Stimulated activated CD4-positive, alpha-beta T cell treated with anti-CD3 and anti-CD28 coated beads, Interleukin-2, amount 100 ng/mL, for 48 hours (primary cell): ENCODE data around the gene SERINC4.
"Not testable (repeated sequence)": the region's sequence is repeated elsewhere in the genome, so short reads cannot be mapped to it uniquely, and the experiment has no call there.

Experiments
- DNase-seq, 2 donors: peaks; one replicate each; pipeline ENCODE4 v3.0.0-alpha.2; 2020

The SERINC4 gene

GRCh38 chr15:43799945-43800285, at the start of gene SERINC4:
Gene SERINC4, minus strand, starts transcription at chr15:43800220. Its CDS starts 234 bp downstream, at chr15:43799986.
- DNase-seq, result no peak

- DNase-seq, result no peak
Observed at GRCh38 chr15:43845421-43845820, 45.4 kb upstream of the SERINC4 start.

GRCh38 chr15:43832485-43832884, 32.5 kb upstream of the SERINC4 start:
- not testable (repeated sequence) for DNase-seq

DNA sequence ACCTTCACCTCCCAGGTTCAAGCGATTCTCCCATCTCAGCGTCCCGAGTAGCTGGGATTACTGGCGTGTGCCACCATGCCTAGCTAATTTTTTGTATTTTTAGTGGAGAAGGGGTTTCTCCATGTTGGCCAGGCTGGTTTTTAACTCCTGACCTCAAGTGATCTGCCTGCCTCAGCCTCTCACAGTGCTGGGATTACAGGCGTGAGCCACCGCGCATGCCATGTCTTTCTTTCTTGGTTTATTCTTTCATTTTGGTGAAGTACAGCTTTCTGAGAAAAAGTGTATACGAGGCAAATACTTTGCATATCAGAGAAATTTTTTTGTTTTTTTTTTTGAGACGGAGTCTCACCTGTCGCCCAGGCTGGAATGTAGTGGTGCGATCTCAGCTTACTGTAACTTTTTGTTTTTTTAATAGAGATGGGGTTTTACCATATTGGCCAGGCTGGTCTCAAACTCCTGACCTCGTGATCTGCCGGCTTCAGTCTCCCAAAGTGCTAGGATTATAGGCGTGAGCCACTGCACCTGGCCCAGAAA, 31.6 kb upstream of the SERINC4 start:
- DNase-seq, result not testable (repeated sequence)

GRCh38 chr15:43830691-43831275, 30.8 kb upstream of the SERINC4 start:
- not testable (repeated sequence) for DNase-seq

DNA sequence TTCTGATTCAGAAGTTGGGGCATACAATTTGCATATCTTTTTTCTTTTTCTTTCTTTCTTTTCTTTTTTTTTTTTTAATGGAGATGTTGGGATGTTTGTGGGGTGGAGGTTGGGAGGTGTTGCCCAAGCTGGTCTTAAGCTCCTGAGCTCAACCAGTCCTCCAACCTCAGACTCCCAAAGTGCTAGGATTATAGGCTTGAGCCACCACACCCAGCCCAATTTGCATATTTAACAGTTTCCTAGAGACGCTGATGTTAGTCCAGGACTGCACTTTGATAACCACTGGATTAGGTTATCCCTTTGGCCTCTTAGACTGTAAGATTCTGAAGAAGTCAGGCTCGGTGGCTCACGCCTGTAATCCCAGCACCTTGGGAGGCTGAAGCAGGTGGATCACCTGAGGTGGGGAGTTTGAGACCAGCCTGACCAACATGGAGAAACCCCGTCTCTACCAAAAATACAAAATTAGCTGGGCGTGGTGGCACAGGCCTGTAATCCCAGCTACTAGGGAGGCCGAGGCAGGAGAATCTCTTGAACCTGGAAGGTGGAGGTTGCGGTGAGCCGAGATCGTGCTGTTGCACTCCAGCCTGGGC, 30.0 kb upstream of the SERINC4 start:
- not testable (repeated sequence) for DNase-seq

GRCh38 chr15:43828061-43828657, 28.1 kb upstream of the SERINC4 start:
- peak; percentile 13 to 22 for DNase-seq

DNA sequence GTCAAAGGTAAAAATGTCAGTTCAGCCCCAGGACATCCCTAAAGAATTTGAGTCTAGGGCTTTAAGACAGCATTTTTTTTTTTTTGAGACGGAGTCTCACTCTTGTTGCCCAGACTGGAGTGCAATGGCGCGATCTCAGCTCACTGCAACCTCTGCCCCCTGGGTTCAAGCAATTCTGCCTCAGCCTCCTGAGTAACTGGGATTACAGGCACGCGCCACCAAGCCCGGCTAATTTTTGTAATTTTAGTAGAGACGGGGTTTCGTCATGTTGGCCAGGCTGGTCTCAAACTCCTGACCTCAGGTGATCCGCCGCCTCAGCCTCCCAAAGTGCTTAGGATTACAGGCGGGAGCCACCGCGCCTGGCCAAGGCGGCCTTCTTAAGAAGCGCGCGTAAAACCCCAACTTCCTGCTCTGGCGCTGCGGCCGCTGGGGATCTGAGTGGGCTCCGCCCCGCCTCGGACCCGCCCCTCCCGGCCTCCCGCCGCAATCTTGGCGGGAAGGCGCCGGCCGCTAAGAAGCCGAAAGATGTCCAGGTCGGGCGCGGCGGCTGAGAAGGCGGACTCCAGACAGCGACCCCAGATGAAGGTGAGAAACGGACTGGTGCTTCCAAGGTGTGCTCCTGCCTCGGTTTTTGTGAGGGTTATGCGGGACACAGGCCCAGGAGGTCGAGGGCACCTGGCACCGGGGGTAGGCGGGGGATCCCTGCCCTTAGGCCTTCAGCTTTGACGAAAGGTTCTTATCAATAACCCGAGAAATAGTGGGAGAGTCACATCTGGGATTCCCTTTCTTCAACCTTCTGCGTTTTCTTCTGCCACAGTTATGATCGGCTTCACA, 26.7 kb upstream of the SERINC4 start, which contains the start of gene WDR76:
Gene WDR76 (plus strand): TSS at position 495 of the 834 bp plus-strand sequence. CDS start 31 bp downstream, at position 526.
- peak; percentile 75 to 80 for DNase-seq

- DNase-seq, result no peak
Observed at GRCh38 chr15:43826029-43826507, 26.0 kb upstream of the SERINC4 start.

DNA sequence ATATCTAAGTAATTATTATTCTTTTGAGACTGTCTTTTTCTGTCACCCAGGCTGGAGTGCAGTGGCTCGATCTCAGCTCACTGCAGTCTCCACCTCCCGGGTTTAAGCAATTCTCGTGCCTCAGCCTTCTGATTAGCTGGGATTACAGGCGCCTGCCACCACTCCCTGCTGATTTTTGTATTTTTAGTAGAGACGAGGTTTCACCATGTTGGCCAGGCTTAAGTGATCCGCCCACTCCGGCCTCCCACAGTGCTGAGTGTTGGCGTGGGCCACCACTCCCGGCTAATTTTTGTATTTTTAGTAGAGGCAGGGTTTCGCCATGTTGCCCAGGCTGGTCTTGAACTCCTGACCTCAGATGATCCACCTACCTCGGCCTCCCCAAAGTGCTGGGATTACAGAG, 25.3 kb upstream of the SERINC4 start:
- DNase-seq, result not testable (repeated sequence)

GRCh38 chr15:43824302-43825246, 24.6 kb upstream of the SERINC4 start, which contains the start of gene MFAP1:
Gene MFAP1, minus strand, starts transcription at chr15:43824690. Its CDS starts 121 bp downstream, at chr15:43824569.
- peak; percentile 86 to 90 for DNase-seq

- no peak for DNase-seq
Observed at GRCh38 chr15:43821505-43821904, 21.5 kb upstream of the SERINC4 start.

- DNase-seq, result not testable (repeated sequence)
Observed at GRCh38 chr15:43815064-43815463, 15.0 kb upstream of the SERINC4 start.

- DNase-seq, result no peak
Observed at GRCh38 chr15:43808960-43809678, 9.1 kb upstream of the SERINC4 start.

- DNase-seq, result no peak
Observed at GRCh38 chr15:43808435-43808950, 8.5 kb upstream of the SERINC4 start.

DNA sequence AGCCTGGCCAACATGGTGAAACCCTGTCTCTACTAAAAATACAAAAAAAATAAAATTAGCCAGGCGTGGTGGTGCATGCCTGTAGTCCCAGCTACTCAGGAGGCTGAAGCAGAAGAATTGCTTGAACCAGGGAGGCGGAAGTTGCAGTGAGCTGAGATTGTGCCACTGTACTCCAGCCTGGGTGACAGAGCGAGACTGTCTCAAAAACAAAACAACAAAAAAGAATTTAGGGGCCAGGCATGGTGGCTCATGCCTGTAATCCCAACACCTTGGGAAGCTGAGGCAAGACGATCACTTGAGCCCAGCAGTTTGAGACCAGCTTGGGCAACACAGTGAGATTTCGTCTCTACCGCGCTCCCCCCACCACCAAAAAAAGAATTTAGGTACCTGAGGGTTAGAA, 2.7 kb upstream of the SERINC4 start:
- not testable (repeated sequence) for DNase-seq

GRCh38 chr15:43800286-43801141, 494 bp upstream of the SERINC4 start, which contains the start of gene HYPK:
Gene HYPK, plus strand, starts transcription at chr15:43800599. Its CDS starts 24 bp downstream, at chr15:43800623.
- DNase-seq, result peak; percentile 86 to 87

DNA sequence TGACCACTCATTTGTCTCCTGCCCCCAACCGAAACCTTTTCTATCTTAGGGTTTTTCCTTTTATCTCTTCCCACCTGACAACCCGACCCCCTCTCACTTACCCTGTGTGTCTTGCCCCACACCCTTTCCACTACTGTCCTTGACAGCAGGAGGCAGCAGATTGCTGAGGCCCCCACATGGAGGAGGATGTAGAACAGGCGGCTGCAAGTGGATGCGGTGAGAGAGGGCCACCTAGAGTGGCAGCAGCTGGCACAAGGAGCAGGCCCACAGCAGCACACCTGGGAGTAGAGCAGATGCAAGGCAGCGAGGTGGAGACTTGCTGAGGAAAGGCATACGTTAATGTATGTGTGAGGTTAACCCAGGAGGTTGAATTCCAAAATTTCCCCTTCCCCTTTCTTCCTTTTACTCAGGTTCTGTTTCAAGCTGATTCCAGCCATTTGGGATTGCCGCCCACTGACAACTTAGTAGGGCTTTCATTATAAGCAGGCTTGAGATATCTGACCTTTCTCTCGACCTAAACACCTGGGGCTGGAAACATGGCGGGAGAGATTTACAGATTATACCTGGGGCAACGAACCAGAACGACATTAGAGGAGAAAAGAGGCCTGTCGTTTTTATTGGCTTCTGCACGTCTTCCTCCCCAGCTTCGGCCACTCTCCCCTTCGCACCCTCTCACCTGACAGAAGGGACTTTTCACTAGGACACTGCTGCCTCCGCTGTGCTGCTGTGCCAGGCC, 643 bp downstream of the SERINC4 start:
- DNase-seq, result no peak

GRCh38 chr15:43796566-43796965, 3.5 kb downstream of the SERINC4 start:
- no peak for DNase-seq
